Measurements from ENCODE around the gene PTPRG.
A peak's percentile ranks its signal among the peaks of the same experiment; 100 is the strongest.
"Not testable (repeated sequence)": the region's sequence is repeated elsewhere in the genome, so short reads cannot be mapped to it uniquely, and the experiment has no call there.

Gene PTPRG

GRCh38 chr3:61806810-61807209, 245.4 kb downstream of the PTPRG start:
- DNase-seq, result no peak

DNA sequence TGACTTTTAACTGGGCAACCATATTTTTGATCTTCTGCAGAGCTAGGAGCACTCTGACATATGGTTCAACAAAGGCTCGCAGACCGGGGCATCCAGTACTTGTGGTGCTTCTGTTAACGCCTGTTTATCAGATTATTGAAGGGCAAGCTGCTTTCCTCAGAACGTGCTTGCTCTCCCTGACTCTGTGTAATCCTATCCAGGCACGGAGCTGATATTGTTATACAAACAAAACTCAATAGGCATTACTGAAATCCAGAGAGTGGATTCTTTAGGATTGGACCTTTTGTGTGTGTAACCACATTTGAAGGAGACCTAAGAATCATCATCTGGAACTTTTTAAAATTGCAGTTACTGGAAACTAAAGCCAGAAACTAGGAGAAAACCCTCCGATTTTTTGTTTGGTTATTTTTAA, 246.5 kb downstream of the PTPRG start:
- peak; percentile 1 for DNase-seq

DNA sequence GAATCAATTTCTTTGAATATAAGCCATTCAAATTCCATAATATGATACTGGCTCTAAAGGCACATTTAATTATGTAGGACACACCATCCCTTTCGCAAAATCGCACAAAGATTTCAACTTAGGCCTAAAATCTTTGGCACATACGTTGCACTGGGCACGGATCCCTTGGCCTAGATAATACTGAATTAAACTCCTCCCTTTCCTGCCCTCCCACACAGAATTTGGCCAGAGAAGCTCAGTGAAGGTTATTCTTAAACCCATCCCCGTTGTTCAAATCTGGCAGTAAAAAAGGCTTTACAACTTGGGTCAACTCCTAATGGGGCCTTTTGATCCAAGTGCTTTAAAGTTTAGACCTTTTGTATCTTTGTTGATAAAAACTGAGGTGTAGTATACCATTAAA, 247.2 kb downstream of the PTPRG start:
- no peak for DNase-seq

DNA sequence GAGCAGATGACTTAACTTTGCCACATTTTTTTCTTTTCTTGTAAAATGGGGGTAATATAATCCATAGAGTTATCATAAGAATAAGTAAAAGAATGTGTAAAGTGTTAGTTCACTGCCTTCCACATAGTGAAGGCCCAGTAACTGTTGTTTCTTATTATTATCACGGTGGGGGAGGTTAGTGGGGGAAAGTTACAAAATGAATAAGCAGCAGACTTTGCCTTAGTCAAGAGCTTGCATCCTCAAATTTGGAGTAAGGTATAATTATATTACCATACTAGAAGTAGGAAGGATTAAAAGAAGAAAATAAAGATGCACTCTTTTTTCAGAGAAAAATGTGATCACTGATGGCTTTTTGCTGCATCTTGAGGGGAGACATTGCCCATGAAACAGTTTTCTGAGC, 247.6 kb downstream of the PTPRG start:
- no peak for DNase-seq

- DNase-seq, result no peak
Observed at GRCh38 chr3:61809879-61810278, 248.5 kb downstream of the PTPRG start.

DNA sequence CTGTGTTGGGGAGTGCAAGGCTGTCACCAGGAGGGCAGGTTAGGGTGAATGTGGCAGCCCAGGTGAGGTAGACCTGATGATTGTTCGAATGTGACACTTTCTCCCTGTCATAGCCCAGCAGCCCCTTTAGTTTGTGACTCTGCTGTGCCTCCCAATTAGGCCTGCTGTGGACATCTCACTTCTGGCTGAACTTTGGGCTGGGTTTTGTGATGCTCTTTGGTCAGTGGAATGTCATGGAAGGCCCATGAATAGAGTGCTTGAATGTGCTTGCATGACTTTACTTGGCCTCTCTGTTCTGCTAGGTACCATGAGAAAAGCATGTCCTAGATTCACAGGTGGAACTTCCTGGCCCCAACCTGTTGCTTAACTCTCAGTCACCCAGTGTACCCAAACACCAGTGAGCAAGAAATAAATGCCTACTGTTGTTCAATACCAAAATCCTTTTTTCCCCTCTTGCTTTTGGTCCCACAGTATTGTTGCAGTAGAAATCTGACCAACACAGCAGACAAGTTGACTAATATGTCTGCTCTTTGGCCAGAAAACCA, 249.7 kb downstream of the PTPRG start:
- DNase-seq, result no peak

- DNase-seq, result no peak
Observed at GRCh38 chr3:61811652-61812051, 250.3 kb downstream of the PTPRG start.

- DNase-seq, result no peak
Observed at GRCh38 chr3:61812085-61812484, 250.7 kb downstream of the PTPRG start.

DNA sequence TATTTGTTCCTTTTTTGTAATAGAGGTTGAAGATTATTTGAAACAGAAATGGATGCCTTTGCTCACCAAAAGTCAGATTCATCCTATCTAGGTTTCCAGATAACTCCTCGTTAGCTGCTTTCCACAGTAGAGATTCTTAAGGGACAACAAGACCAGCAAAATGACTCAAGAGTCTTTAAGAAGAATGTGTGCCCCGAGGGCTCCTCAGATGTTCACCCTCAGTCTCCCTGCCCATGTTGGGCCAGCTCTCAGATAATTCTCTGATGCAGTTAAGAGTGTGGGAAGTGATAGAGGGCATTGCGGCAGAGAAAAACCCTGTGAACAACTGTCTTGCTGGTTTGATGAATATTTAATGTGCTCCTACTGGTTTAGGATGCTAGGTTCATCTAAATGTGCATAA, 251.1 kb downstream of the PTPRG start:
- no peak for DNase-seq

DNA sequence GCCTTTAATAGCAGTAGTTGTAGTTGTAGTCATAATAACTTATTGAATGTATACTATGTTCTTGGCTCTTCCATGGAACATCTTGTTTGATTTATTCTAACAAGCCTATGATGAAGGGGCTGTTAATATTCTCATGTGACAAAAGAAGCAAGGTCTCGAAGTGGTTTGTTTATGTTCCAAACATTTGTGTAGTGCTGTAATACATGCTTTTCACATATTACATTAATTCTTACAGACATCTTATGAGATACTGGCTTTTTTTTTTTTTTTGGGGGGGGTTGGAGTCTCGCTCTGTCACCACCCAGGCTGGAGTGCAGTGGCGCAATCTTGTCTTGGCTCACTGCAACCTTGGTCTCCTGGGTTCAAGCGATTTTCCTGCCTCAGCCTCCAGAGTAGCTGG, 252.3 kb downstream of the PTPRG start:
- DNase-seq, result no peak

DNA sequence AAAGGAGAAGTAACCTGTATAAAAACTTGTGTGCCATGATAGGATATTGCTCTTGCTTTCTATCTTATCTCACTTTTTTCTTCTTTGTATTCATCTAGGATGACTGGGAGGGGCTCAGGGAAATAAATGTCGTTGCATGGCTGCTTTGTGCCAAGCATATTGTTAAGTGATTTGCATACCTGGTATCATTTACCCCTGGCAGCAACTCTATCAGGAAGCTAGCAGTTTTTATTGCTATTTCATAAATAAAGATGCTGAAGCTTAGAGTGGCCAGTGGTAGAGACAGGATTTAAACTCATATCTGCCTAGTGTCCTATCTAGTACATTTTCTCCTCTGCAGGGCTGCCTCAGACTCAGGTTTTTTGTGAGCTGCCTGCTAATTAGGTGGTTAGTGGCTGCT, 253.3 kb downstream of the PTPRG start:
- DNase-seq, result no peak

GRCh38 chr3:61816304-61816703, 254.9 kb downstream of the PTPRG start:
- not testable (repeated sequence) for DNase-seq

GRCh38 chr3:61819861-61820260, 258.5 kb downstream of the PTPRG start:
- no peak for DNase-seq

DNA sequence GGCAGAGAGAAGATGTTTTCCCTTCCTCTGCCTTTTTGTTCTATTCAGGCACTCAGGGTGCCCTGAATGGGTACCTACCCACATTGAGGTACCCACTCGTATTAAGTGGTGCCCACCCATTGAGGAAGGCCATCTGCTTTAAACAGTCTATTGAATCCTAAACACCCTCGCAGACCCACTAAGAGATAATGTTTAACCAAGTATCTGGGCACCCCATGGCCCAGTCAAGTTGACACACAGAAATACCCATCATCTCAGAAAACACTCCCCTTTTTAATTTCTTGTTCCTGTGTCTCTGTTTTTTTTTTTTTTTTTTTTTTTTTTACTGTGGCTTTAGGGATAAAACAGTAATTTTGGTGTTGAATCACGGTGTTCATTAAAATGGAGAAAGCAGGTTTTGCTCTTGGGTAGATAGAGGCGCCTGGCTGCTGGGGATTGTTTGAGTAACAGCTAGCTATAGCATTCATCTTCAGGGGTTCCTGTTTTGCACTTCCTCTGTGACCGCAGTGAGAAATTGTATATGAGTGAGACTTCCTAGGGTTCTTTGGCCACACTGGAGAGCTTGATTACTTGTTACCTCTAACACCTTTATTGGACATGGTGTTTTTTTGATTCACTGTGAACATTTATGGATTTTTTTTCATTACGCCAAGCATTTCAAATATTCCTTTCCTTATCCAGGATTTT, 259.1 kb downstream of the PTPRG start:
- DNase-seq, result no peak

DNA sequence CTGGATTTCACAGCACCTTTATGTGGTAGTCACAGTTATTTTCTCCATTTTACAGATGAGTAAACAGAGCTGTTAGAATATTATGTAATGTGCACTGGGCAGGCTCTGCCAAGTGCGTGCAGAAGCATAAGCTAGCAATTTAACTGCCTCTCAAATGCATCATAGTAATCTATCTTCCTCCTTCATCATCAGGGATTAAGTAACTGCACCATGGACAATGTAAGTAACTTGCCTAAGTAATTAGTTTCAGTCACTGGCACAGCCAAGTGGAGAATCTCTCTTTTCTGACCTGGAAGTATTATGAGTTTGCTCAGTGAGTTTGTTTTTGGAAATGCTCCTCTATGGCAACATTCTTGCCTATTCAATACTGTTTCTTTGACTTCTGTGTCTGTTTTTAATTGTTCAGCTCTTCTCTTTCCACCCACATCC, 260.5 kb downstream of the PTPRG start:
- peak; percentile 0 for DNase-seq

DNA sequence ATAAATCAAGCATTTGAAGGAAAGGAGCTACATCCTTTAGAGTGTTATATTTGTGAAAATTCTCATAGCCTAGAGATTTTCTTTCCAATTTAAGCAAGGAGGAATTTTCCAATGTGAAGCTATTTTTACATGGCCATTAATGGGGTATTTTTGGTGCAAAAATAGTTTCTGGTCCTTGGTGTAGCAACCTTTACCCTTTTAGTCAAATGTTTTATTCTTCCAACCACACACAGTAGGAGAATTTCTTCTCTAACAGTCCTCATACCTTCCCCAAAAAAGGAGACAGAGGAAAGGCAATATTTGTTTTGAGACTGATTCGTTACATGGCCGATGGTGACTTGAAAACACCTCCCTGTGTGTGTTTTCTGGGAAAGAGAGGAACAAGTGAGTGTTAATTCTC, 261.2 kb downstream of the PTPRG start:
- no peak for DNase-seq

- DNase-seq, result no peak
Observed at GRCh38 chr3:61824553-61825135, 263.3 kb downstream of the PTPRG start.

DNA sequence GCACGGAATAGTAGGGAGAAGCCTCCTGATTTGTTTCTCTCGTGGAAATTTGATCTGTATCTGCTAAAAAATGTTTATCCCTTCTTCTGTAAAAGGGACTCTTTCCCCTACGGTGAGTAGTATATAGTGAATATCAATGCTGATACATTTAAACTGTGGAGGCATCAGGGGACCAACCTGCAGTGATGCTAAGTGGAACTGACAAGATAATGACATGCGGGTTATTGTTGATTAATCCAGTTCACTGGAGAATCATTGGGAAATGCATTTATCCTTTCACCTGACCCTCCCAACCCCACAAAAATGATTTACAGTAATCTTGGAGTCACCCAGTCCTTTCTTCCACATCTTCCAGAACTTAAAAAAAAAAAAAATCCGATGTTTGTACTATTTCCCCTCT, 264.8 kb downstream of the PTPRG start:
- DNase-seq, result no peak

GRCh38 chr3:61828184-61828874, 267.0 kb downstream of the PTPRG start:
- no peak for DNase-seq

- no peak for DNase-seq
Observed at GRCh38 chr3:61828880-61829721, 267.7 kb downstream of the PTPRG start.

- no peak for DNase-seq
Observed at GRCh38 chr3:61829722-61830350, 268.5 kb downstream of the PTPRG start.

- DNase-seq, result no peak
Observed at GRCh38 chr3:61831973-61832372, 270.6 kb downstream of the PTPRG start.

Measured in NCI-H774 (cell line).